ENCODE results near the gene ABCA3. TPM values are rescaled to one million over a fixed set of nuclear protein-coding genes. Genes with fewer than 3 reads are reported as not detected.

The ABCA3 gene
- total and polyA plus RNA-seq, 12 donors: 3.3 to 30.8 (median 21.6) TPM

DNA sequence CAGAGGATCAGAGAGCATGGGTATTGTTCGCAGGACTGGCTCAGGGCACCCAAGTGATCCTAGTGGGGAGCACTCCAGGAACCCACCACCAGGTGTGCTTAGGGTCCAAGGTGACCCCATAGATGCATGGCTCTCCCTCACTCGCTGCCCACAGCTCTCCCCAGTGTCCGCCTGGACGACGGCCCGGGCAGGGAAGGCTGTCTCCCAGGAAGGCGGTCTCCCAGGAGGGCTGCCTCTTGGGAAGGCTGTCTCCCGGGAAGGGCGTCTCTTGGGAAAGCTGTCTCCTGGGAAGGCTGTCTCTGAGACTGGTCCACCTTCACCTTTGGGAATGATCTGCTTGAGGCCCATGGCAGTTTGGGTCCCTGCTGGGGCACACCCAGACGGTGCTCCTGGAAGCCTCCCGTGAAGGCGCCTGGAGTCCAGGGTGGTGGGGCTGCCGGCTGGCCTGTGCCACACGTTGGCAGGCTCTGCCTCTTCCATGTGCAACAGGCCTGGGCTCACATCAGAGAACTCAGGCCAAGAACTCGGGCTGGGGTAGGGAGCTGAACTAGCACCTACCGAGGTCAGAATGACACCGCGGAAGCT, 94.1 kb downstream of the ABCA3 start:
- WGBS, 4 donors: 88 to 94% (median 93%) methylated on average over 14 to 18 of the region's 18 CpGs
- H3K27me3 ChIP-seq: no peaks in the 10 kb centered on the region
- no peak overlapping the region for H3K4me3 ChIP-seq
- DNase-seq: no peak
- H3K27ac ChIP-seq: no peak overlapping the region
- intact Hi-C loops (cut with DNase I): no loop called here
- peaks cover 11% of the 10 kb centered on the region in 2 donors for H3K4me1 ChIP-seq (replicated peaks in 1 of 2)
- TF ChIP-seq POLR2A (IDR thresholded peaks at IDR 0.05): no peak
- TF ChIP-seq, protein P1, sequence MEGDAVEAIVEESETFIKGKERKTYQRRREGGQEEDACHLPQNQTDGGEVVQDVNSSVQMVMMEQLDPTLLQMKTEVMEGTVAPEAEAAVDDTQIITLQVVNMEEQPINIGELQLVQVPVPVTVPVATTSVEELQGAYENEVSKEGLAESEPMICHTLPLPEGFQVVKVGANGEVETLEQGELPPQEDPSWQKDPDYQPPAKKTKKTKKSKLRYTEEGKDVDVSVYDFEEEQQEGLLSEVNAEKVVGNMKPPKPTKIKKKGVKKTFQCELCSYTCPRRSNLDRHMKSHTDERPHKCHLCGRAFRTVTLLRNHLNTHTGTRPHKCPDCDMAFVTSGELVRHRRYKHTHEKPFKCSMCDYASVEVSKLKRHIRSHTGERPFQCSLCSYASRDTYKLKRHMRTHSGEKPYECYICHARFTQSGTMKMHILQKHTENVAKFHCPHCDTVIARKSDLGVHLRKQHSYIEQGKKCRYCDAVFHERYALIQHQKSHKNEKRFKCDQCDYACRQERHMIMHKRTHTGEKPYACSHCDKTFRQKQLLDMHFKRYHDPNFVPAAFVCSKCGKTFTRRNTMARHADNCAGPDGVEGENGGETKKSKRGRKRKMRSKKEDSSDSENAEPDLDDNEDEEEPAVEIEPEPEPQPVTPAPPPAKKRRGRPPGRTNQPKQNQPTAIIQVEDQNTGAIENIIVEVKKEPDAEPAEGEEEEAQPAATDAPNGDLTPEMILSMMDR (IDR thresholded peaks at IDR 0.05): no peak
- H3K9me3 ChIP-seq (replicated peaks in 1 of 3): no peaks in the 10 kb centered on the region
- H3K36me3 ChIP-seq (replicated peaks in 1 of 2): peaks cover 0 to 47% of the 10 kb centered on the region in 2 donors

DNA sequence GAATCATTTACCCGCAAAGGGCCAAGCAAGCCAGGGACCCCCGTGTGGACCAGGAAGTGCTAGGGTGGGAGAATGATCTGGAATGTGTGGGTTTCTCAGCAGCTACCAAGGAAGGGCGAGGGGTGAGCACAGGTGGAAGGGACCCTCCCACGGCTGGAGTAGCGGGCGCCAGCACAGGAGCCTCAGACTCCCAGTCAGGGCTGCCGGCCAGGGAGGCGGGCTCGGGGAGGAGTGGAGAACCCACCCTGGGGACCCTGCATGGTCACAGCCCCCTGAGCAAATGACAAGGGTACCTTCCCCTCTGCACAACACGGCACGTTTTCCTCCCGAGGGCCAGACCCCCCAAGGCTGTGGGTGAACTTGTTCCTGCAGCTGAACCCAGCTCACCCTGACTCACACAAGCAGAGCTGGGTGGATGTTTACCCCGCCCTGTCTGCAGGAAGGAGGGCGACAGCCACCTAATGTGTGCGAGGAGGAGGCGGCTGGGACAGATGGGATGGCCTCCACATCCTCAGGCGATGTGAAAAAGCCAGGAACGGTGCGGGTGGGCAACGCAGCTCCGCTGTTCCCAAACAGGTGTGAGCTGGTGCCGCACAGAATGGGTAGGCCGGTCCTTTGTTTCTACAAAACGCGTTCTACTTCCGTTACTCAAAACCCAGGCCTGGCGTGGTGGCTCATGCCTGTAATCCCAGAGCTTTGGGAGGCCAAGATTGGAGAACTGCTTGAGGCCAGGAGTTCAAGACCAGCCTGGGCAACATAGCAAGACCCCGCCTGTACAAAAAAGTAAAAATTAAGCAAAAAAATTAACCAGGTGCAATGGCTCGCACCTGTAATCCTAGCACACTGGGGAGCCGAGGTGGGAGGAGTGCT, 95.4 kb downstream of the ABCA3 start:
- Histone ChIP-seq H3K4me1 (replicated peaks in 1 of 2) (peaks cover 4% of the 10 kb centered on the region in 2 donors), H3K36me3 (replicated peaks in 1 of 2) (peaks cover 0 to 47% of the 10 kb centered on the region in 2 donors), H3K9me3 (replicated peaks in 1 of 3) (no peaks in the 10 kb centered on the region), H3K27ac (no peak overlapping the region), H3K27me3 (no peaks in the 10 kb centered on the region), H3K4me3 (no peak overlapping the region)
- no peak for TF ChIP-seq POLR2A (IDR thresholded peaks at IDR 0.05)
- TF ChIP-seq, protein P1 (IDR thresholded peaks at IDR 0.05): no peak
- DNase-seq: no peak
- 92 to 94% (median 94%) methylated on average over 23 to 30 of the region's 30 CpGs for WGBS, 4 donors
- intact Hi-C loops (cut with DNase I): no loop called here

DNA sequence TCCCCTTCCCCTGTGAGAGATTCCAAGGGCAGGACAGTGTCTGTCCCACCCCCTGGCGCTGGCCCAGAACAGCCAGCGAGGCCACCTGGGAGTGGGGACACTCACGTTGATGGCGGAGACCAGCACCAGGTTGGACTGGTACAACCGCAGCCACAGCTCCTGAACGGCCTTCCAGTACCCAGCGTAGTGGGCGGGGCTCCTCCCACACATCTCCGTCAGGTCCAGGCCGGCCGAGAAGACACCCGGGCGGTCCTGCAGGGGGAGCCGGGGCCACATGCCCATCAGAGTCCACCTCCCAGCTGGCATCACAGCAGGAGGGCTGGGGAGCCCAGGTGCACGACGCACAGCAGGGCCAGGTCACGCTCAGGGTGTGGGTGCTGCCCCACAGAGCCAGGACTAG, 96.2 kb downstream of the ABCA3 start:
- peaks cover 0 to 47% of the 10 kb centered on the region in 2 donors for H3K36me3 ChIP-seq (replicated peaks in 1 of 2)
- 69 to 83% (median 75%) methylated on average over 10 to 17 of the region's 17 CpGs for WGBS, 4 donors
- TF ChIP-seq, protein P1 (IDR thresholded peaks at IDR 0.05): no peak
- TF ChIP-seq POLR2A (IDR thresholded peaks at IDR 0.05): no peak
- no peaks in the 10 kb centered on the region for H3K4me1 ChIP-seq (replicated peaks in 1 of 2)
- H3K4me3 ChIP-seq: no peak overlapping the region
- no peak for DNase-seq
- no peak overlapping the region for H3K27ac ChIP-seq
- H3K27me3 ChIP-seq: no peaks in the 10 kb centered on the region
- intact Hi-C loops (cut with DNase I): no loop called here
- no peaks in the 10 kb centered on the region for H3K9me3 ChIP-seq (replicated peaks in 1 of 3)

- Histone ChIP-seq H3K27ac (no peak overlapping the region), H3K4me1 (replicated peaks in 1 of 2) (peaks cover 0 to 4% of the 10 kb centered on the region in 2 donors), H3K27me3 (no peaks in the 10 kb centered on the region), H3K9me3 (replicated peaks in 1 of 3) (no peaks in the 10 kb centered on the region), H3K36me3 (replicated peaks in 1 of 2) (peaks cover 0 to 47% of the 10 kb centered on the region in 2 donors), H3K4me3 (no peak overlapping the region)
- no peak for DNase-seq
- WGBS, 4 donors: 93 to 98% (median 96%) methylated on average over 4 to 11 of the region's 11 CpGs
- intact Hi-C loops (cut with DNase I): no loop called here
- TF ChIP-seq POLR2A (IDR thresholded peaks at IDR 0.05): no peak
- TF ChIP-seq, protein P1 (IDR thresholded peaks at IDR 0.05): no peak
Observed at GRCh38 chr16:2243781-2244180, 96.7 kb downstream of the ABCA3 start.

Measured in adrenal gland (tissue), 12 donors.